HEK293T (cell line): ENCODE results near the gene SIGLEC5.

Experiments used
- CTCF ChIA-PET: fragments of 350-600 bp; formaldehyde crosslinking; extraction: SDS; loops from one replicate; lab custom pipeline; 2021; ENCODE audit warnings: antibody characterized with exemption, inconsistent platforms; lab: Yijun Ruan, JAX
- POLR2A ChIA-PET: fragments of 350-600 bp; formaldehyde crosslinking; extraction: SDS; loops from one replicate; lab custom pipeline; 2020; ENCODE audit warnings: antibody characterized with exemption, inconsistent platforms; lab: Yijun Ruan, JAX
- DNase-seq: peaks from one replicate; pipeline ENCODE4 v3.0.0; 2012; ENCODE audit warnings: mixed read lengths; ENCODE audit errors: extremely low spot score
- ARNT ChIP-seq: fragments of 450-650 bp; IDR thresholded peaks from 2 replicates; pipeline ENCODE4 v1.6.1; 2017; ENCODE audit warnings: mild to moderate bottlenecking
- BHLHE40 ChIP-seq: fragments of 450-650 bp; IDR thresholded peaks from 2 replicates; pipeline ENCODE4 v1.6.1; 2016; ENCODE audit warnings: mild to moderate bottlenecking, moderate library complexity, borderline replicate concordance
- CTBP1 ChIP-seq: fragments of 450-650 bp; IDR thresholded peaks from 2 replicates; pipeline ENCODE4 v1.6.1; 2016; ENCODE audit warnings: borderline replicate concordance
- ELF4 ChIP-seq: fragments of 450-650 bp; IDR thresholded peaks from 2 replicates; pipeline ENCODE4 v1.6.1; 2017; ENCODE audit warnings: antibody characterized with exemption
- FOXA1 ChIP-seq: fragments of 450-650 bp; IDR thresholded peaks from 2 replicates; pipeline ENCODE4 v1.6.1; 2016; ENCODE audit warnings: mild to moderate bottlenecking
- FOXK2 ChIP-seq: fragments of 450-650 bp; IDR thresholded peaks from 2 replicates; pipeline ENCODE4 v1.6.1; 2016; ENCODE audit warnings: mild to moderate bottlenecking
- HDGF ChIP-seq: fragments of 450-650 bp; IDR thresholded peaks from 2 replicates; pipeline ENCODE4 v1.6.1; 2017; ENCODE audit warnings: antibody characterized with exemption, borderline replicate concordance
- L3MBTL2 ChIP-seq: fragments of 450-650 bp; conservative IDR thresholded peaks from 2 replicates; pipeline ENCODE4 v1.6.1; 2016; ENCODE audit warnings: mild to moderate bottlenecking
- LEF1 ChIP-seq: fragments of 450-650 bp; IDR thresholded peaks from 2 replicates; pipeline ENCODE4 v1.6.1; 2017; ENCODE audit warnings: mild to moderate bottlenecking, borderline replicate concordance
- SUZ12 ChIP-seq: fragments of 450-650 bp; IDR thresholded peaks from 2 replicates; pipeline ENCODE4 v1.6.1; 2016; ENCODE audit warnings: mild to moderate bottlenecking
- TARDBP ChIP-seq: fragments of 450-650 bp; IDR thresholded peaks from 2 replicates; pipeline ENCODE4 v1.6.1; 2016

The SIGLEC5 gene

DNA sequence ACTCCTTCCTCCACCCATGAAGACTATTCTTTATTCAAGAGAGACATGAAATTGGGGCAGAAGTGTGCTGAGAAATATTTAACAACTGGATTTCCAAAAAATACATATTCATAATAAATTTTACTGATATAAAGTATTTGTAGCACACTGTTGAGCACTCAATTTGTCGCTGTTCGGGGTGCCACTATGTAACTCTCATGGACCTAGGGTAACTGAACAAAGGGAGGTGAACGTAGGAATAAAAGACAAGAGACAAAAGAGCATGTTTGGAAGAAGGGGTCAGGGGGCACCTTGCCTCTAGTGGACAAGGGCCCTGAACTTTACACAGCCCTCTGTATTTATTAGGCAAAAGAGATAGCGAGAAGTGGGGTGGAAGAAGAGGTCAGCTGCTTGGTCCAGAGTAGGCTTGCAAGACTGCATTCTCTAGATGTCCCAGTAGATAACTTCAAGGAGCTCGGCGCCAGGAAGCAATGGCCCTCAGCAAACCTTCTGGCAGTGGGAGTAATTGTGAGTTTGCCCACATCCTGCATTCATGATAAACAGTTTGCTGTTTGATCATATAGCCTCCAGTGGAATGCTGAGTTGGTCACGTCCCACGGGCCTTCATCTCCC, 63.6 kb downstream of the SIGLEC5 start:
- TF ChIP-seq TARDBP (no peak), HDGF (no peak), CTBP1 (no peak)
- no peak for DNase-seq
- POLR2A ChIA-PET = no interaction called here
- CTCF ChIA-PET = no interaction called here

DNA sequence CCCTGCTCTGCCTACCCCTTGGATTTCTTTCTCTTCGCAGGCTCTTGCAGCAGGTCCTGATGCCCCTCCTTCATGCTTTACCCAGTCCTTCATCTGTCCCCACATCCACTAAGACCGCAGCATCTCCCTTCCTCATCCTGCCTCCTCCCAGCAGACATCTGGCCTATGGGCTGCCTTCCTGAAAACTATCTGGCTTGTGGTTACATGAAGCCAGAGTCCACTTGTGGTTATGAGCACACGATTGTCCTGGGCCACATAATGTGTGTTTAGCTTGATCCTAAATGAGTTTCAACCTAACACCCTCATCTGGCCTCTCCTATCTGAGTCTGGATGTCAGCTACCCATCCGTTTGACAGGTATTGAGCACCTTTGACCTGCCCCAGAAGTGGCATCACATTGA, 64.6 kb downstream of the SIGLEC5 start:
- DNase-seq = no peak
- CTCF ChIA-PET = no interaction called here
- TF ChIP-seq ELF4 = no peak
- TF ChIP-seq HDGF = no peak
- TF ChIP-seq LEF1 = no peak
- TF ChIP-seq TARDBP = no peak
- POLR2A ChIA-PET = no interaction called here

- ChIA-PET CTCF (no interaction called here), POLR2A (no interaction called here)
- no peak for DNase-seq
- no peak for TF ChIP-seq L3MBTL2
- TF ChIP-seq FOXA1 = no peak
- no peak for TF ChIP-seq FOXK2
- TF ChIP-seq TARDBP = no peak
- no peak for TF ChIP-seq CTBP1
- no peak for TF ChIP-seq BHLHE40
- TF ChIP-seq ARNT = no peak
- no peak for TF ChIP-seq ELF4
- no peak for TF ChIP-seq SUZ12
- no peak for TF ChIP-seq LEF1
Observed at GRCh38 chr19:51564791-51565190, 65.4 kb downstream of the SIGLEC5 start.
